Cardiac fibroblast (primary cell): ENCODE results near the gene ZSCAN5C.
"Not testable (repeated sequence)": the region's sequence is repeated elsewhere in the genome, so short reads cannot be mapped to it uniquely, and the experiment has no call there.

Source experiments
- DNase-seq, 2 donors: peaks; one replicate each; pipeline versions ENCODE4 v3.0.0 to v3.0.0-alpha.2; 2010; ENCODE audit warnings: low read depth in 2 of 2
- H3K4me3 ChIP-seq, 2 donors: replicated peaks in 1 of 2; 1 replicate in 1 of 2; 2 replicates in 1 of 2; pipeline ENCODE4 v1.5.1; 2011; ENCODE audit warnings: low read depth in 2 of 2, low read length in 2 of 2, mild to moderate bottlenecking in 2 of 2, moderate library complexity in 1 of 2
- CTCF ChIP-seq: IDR thresholded peaks from one replicate; pipeline ENCODE4 v1.5.1; 2011; ENCODE audit warnings: low read depth, mild to moderate bottlenecking, low read length, inconsistent platforms

ZSCAN5C gene

DNA sequence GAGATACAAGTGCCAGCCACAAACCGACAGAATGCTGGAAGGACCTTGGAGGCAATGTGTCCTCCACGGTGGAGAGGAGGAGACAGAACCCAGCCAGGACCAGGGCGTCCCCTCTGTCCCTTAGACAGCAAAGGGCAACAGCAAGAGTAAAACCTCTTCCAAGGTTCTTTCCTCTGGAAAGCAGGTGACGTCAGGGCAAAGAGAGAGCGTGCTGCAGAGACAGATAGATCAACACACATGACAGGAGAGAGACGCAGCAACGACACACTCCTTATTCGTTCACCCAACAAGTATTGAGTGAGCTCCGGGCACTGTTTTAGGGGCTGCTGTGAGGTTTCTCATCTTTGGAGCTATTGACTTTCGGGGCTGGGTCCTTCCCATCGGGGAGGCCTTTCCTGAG lies 27.5 kb upstream of the ZSCAN5C start:
- DNase-seq, result no peak
- no peak overlapping the region for H3K4me3 ChIP-seq

GRCh38 chr19:56175861-56176307 lies 26.2 kb upstream of the ZSCAN5C start, which contains the start of gene GALP:
Gene GALP (plus strand): TSS chr19:56176008. CDS start chr19:56177109, 1,101 bp downstream.
- H3K4me3 ChIP-seq, DNase-seq: not testable (repeated sequence)

More for the DNA sequence above, 27.5 kb upstream of the ZSCAN5C start:
- TF ChIP-seq CTCF, result no peak

DNA sequence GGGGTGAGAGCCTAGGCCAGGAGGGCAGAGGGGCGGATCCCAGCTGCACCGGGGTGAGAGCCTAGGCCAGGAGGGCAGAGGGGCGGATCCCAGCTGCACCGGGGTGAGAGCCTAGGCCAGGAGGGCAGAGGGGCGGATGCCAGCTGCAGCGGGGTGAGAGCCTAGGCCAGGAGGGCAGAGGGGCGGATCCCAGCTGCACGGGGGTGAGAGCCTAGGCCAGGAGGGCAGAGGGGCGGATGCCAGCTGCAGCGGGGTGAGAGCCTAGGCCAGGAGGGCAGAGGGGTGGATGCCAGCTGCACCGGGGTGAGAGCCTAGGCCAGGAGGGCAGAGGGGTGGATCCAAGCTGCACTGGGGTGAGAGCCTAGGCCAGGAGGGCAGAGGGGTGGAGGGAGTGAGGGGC lies 25.8 kb upstream of the ZSCAN5C start:
- not testable (repeated sequence) for DNase-seq, H3K4me3 ChIP-seq

DNA sequence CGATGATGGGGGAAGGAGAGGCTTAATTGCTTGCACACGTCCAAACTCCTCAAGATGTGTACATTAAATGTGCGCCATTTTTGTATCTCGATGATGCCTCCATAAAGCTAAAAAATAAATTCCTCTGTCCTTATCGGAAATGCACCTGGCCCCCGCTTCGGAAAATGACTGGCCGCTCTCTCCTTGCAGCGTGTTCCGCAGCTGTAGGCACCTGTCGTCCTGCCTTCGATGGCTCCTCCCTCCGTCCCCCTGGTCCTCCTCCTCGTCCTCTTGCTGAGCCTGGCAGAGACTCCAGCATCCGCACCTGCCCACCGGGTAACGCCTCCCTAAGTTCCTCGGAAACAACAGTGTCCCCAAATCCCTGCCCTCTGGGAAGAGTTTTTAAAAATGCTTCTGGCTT lies 25.2 kb upstream of the ZSCAN5C start:
- no peak for TF ChIP-seq CTCF
- no peak for DNase-seq
- no peak overlapping the region for H3K4me3 ChIP-seq

DNA sequence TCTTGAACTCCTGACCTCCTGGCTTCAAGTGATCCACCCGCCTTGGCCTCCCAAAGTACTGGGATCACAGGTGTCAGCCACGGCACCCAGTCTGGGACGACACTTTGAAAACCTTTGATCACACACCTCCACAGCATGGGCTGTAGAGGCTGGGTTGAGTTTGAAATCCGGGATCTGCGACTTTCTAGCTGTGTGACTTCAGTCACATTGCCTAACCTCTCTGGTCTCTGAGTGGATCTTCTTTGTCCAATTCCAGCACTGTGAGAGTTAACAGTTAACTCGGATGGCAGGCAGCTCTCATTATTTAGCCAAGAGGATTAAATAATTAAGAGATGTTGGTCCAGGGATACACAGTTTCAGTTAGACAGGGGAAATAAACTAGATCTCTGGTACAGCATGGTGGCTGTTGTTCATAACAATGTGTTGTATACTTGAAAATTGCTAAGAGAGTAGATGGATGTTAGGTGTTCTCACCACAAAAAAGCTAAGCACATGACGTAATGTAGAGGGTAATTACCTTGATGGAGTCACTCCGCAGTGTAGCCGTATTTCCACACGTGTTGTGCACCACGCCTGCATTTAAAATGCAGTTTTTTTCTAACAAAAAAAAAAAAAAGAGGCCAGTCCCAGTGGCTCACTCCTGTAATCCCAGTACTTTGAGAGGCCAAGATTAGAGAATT lies 24.4 kb upstream of the ZSCAN5C start:
- no peak overlapping the region for H3K4me3 ChIP-seq
- no peak for DNase-seq
- no peak for TF ChIP-seq CTCF

GRCh38 chr19:56189785-56190184 lies 12.3 kb upstream of the ZSCAN5C start:
- TF ChIP-seq CTCF, result no peak
- H3K4me3 ChIP-seq, result no peak overlapping the region
- DNase-seq, result no peak

DNA sequence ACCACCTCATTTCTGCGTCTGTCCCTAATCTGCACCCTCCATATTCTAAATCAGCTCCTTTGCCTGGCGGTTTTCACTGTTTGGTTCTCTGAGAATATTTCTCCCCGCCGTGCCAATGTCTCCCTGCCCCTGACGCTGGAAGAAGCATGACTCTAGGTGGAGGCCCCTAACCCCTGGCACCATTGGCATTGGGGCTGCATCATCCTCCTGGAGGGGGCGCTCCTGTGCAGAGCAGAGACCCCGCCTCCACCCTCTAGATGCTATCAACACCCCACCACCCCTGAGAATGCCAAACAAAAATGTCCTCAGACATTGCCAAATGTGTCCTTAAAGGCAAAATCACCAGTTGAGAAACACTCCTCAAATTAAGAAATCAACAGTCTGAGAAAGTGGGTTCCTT lies 11.0 kb upstream of the ZSCAN5C start:
- DNase-seq, result no peak
- H3K4me3 ChIP-seq, result no peak overlapping the region
- TF ChIP-seq CTCF, result no peak

- DNase-seq, result no peak
- no peak for TF ChIP-seq CTCF
- H3K4me3 ChIP-seq, result no peak overlapping the region
Measured at GRCh38 chr19:56191711-56192110, 10.4 kb upstream of the ZSCAN5C start.
